ENCODE data around the gene REM2.

Gene REM2

DNA sequence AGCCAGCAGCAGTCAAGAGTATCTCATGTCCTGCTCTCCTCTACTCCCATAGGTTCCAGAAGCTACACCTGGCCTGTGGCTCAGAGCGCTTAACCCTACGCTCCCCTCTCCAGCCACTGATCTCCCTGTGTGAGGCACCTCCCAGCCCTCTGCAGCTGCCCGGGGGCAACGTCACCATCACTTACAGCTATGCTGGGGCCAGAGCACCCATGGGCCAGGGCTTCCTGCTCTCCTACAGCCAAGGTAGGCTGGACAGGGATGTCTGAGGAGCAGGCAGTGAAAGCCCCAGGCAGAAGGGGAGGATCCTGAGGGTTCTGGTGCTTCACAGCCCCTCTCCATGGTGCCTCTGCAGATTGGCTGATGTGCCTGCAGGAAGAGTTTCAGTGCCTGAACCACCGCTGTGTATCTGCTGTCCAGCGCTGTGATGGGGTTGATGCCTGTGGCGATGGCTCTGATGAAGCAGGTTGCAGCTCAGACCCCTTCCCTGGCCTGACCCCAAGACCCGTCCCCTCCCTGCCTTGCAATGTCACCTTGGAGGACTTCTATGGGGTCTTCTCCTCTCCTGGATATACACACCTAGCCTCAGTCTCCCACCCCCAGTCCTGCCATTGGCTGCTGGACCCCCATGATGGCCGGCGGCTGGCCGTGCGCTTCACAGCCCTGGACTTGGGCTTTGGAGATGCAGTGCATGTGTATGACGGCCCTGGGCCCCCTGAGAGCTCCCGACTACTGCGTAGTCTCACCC is 7.8 kb upstream of the REM2 start:
- DNase-seq (ENCODE audit: low spot score), result no peak
- in situ Hi-C loops (cut with MboI; ENCODE audit: low sequenced_read_pairs, unreplicated experiment), result no loop called here

DNA sequence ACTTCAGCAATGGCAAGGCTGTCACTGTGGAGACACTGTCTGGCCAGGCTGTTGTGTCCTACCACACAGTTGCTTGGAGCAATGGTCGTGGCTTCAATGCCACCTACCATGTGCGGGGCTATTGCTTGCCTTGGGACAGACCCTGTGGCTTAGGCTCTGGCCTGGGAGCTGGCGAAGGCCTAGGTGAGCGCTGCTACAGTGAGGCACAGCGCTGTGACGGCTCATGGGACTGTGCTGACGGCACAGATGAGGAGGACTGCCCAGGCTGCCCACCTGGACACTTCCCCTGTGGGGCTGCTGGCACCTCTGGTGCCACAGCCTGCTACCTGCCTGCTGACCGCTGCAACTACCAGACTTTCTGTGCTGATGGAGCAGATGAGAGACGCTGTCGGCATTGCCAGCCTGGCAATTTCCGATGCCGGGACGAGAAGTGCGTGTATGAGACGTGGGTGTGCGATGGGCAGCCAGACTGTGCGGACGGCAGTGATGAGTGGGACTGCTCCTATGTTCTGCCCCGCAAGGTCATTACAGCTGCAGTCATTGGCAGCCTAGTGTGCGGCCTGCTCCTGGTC is 7.2 kb upstream of the REM2 start:
- in situ Hi-C loops (cut with MboI; ENCODE audit: low sequenced_read_pairs, unreplicated experiment), result no loop called here
- TF ChIP-seq, protein P1, sequence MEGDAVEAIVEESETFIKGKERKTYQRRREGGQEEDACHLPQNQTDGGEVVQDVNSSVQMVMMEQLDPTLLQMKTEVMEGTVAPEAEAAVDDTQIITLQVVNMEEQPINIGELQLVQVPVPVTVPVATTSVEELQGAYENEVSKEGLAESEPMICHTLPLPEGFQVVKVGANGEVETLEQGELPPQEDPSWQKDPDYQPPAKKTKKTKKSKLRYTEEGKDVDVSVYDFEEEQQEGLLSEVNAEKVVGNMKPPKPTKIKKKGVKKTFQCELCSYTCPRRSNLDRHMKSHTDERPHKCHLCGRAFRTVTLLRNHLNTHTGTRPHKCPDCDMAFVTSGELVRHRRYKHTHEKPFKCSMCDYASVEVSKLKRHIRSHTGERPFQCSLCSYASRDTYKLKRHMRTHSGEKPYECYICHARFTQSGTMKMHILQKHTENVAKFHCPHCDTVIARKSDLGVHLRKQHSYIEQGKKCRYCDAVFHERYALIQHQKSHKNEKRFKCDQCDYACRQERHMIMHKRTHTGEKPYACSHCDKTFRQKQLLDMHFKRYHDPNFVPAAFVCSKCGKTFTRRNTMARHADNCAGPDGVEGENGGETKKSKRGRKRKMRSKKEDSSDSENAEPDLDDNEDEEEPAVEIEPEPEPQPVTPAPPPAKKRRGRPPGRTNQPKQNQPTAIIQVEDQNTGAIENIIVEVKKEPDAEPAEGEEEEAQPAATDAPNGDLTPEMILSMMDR (IDR thresholded peaks at IDR 0.05; ENCODE audit: borderline replicate concordance, control extremely low read depth, extremely low read depth, insufficient read depth, missing control alignments), result no peak
- DNase-seq (ENCODE audit: low spot score), result no peak

More for the DNA sequence above, 7.8 kb upstream of the REM2 start:
- TF ChIP-seq, protein P1 (IDR thresholded peaks at IDR 0.05; ENCODE audit: borderline replicate concordance, control extremely low read depth, extremely low read depth, insufficient read depth, missing control alignments), result no peak

DNA sequence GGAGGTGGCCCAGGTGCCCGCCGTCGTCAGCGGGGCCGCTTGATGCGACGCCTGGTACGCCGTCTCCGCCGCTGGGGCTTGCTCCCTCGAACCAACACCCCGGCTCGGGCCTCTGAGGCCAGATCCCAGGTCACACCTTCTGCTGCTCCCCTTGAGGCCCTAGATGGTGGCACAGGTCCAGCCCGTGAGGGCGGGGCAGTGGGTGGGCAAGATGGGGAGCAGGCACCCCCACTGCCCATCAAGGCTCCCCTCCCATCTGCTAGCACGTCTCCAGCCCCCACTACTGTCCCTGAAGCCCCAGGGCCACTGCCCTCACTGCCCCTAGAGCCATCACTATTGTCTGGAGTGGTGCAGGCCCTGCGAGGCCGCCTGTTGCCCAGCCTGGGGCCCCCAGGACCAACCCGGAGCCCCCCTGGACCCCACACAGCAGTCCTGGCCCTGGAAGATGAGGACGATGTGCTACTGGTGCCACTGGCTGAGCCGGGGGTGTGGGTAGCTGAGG is 6.0 kb upstream of the REM2 start:
- TF ChIP-seq, protein P1 (IDR thresholded peaks at IDR 0.05; ENCODE audit: borderline replicate concordance, control extremely low read depth, extremely low read depth, insufficient read depth, missing control alignments), result no peak
- in situ Hi-C loops (cut with MboI; ENCODE audit: low sequenced_read_pairs, unreplicated experiment), result no loop called here
- no peak for DNase-seq (ENCODE audit: low spot score)

DNA sequence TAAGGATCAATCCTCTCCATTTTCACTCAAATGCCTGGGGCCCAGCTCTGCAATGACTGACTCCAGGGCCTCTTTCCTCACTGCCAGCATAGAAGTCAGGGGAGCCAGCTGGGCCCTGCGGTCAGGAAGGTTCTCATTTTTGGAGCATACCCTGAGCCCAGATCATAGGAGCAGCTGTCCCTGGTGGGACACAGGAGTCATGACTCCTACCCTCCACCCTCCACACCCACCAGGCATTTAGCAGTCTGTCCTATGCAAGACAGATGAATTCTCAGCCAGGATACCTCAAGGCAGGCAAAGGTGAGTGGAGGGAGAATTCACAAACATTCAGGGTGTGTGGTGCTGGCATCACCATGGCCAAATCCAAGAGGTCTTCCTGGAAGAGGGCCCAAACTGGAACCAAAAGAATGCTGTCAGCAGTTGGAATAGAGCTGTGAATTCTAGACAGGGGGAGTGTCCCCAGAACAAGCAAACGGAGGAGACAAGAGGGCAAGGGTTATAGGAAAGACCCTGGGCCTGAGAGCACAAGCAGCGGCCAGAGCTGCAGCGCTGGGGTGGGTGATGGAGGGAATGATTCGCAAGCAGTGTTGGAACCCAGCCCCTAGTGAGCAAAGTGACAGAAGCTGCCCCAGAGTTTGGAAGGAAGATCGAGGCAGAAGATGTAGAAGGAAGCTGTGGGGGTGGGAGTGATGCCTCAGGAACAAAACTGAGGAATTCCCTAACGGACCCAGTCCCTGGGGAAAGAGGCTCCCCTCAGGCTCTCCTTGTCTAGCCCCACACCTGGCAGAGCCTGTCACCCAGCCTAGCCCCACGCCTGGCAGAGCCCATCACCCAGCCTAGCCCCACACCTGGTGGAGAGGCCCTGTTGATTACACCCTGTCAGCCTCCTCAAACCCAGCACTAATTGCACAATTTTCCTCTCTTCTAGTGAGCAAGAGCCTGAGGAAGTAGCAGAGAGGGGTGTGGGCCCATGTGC is 4.5 kb upstream of the REM2 start:
- no peak for DNase-seq (ENCODE audit: low spot score)
- TF ChIP-seq, protein P1 (IDR thresholded peaks at IDR 0.05; ENCODE audit: borderline replicate concordance, control extremely low read depth, extremely low read depth, insufficient read depth, missing control alignments), result no peak
- in situ Hi-C loops (cut with MboI; ENCODE audit: low sequenced_read_pairs, unreplicated experiment), result no loop called here

DNA sequence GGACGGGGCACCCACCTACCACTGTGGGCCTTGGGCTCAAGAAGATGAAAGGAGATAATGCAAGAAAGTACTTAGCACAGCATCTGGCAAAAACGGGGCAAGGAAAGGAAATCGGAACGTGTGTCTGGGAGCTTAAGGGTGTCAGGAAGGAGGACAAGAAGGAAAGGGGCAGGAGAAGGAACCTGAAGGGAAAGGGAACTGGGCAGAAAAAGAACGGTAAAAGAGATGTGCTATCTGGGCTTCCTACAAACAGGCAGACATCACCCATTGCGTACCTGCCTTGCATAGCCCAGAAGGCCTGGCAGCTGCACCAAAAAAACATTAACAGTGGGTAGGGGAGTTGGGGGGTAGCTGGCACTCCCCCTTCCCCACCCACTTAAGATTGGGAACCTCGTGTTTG is 958 bp upstream of the REM2 start:
- TF ChIP-seq, protein P1 (IDR thresholded peaks at IDR 0.05; ENCODE audit: borderline replicate concordance, control extremely low read depth, extremely low read depth, insufficient read depth, missing control alignments), result no peak
- in situ Hi-C loops (cut with MboI; ENCODE audit: low sequenced_read_pairs, unreplicated experiment), result no loop called here
- DNase-seq (ENCODE audit: low spot score), result no peak

DNA sequence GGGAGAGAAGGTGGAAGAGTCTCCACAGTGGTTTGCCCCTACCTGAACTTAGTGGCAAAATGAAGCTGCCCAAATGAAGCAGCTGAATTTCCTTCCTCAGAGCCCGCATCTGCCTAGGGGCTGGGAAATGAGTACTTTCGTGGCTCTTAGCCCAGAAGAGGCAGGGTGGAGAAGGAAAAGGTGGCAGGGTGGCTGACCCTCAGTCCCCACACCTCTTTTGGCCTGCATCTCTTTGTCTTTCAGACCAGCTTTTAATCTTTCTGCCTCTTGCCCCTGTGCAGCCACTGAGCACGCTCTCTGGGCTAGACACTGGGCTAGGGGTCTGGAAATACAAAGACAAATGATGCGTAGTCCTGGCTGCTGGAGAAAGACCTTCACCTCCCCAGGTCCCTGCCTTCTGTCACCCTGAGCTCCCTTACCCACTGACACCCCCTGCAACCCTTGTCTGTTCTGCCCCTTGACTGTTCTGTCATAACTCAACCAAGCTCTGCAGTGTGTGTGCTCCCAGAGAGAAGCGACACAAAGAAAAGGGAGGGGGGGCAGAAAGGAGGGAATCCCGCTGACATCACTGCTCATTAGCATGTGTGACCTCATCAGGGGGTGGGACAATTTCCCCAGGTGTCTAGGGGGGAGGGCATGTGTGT is 371 bp upstream of the REM2 start:
- TF ChIP-seq, protein P1 (IDR thresholded peaks at IDR 0.05; ENCODE audit: borderline replicate concordance, control extremely low read depth, extremely low read depth, insufficient read depth, missing control alignments), result no peak
- no peak for DNase-seq (ENCODE audit: low spot score)
- in situ Hi-C loops (cut with MboI; ENCODE audit: low sequenced_read_pairs, unreplicated experiment), result no loop called here

All from GM13976 (cell line).